DND-41 (cell line): ENCODE measurements around the gene SRCIN1.

Experiments used
- EZH2 ChIP-seq: IDR thresholded peaks from 3 replicates; pipeline ENCODE4 v1.6.1; 2012; ENCODE audit warnings: borderline replicate concordance, low read depth, mild to moderate bottlenecking, moderate library complexity, low read length, inconsistent platforms; ENCODE audit not compliant: severe bottlenecking
- TF ChIP-seq, protein P1 (sequence below): IDR thresholded peaks from 2 replicates; pipeline ENCODE4 v1.5.1; 2012; ENCODE audit warnings: borderline replicate concordance, low read length, moderate library complexity, mild to moderate bottlenecking; ENCODE audit not compliant: poor library complexity, severe bottlenecking; ENCODE audit errors: extremely low read depth

GRCh38 chr17:38512473-38513058 lies 93.2 kb downstream of the SRCIN1 start:
- TF ChIP-seq, protein P1, sequence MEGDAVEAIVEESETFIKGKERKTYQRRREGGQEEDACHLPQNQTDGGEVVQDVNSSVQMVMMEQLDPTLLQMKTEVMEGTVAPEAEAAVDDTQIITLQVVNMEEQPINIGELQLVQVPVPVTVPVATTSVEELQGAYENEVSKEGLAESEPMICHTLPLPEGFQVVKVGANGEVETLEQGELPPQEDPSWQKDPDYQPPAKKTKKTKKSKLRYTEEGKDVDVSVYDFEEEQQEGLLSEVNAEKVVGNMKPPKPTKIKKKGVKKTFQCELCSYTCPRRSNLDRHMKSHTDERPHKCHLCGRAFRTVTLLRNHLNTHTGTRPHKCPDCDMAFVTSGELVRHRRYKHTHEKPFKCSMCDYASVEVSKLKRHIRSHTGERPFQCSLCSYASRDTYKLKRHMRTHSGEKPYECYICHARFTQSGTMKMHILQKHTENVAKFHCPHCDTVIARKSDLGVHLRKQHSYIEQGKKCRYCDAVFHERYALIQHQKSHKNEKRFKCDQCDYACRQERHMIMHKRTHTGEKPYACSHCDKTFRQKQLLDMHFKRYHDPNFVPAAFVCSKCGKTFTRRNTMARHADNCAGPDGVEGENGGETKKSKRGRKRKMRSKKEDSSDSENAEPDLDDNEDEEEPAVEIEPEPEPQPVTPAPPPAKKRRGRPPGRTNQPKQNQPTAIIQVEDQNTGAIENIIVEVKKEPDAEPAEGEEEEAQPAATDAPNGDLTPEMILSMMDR: no peak
- no peak for TF ChIP-seq EZH2
